GM23338 (cell line): ENCODE data around the gene C6orf47. TPM values are rescaled to one million over a fixed set of nuclear protein-coding genes. Genes with fewer than 3 reads are reported as not detected.

ENCODE experiments used
- ATAC-seq: fragments of 200-7000 bp; cut with Tn5 transposase; 3 replicates; pipeline ENCODE4 v1.9.1; 2020
- DNase-seq: peaks from one replicate; pipeline ENCODE4 v3.0.0-alpha.2; 2015; ENCODE audit warnings: low spot score
- H2AFZ ChIP-seq: fragments of 200-600 bp; sonication (generic); 2 replicates; pipeline ENCODE4 v1.8.0; 2016; ENCODE audit warnings: antibody characterized with exemption, mild to moderate bottlenecking, moderate library complexity
- H3F3A ChIP-seq: fragments of 200-600 bp; sonication (generic); replicated peaks from 2 replicates; pipeline ENCODE4 v1.8.0; 2017; ENCODE audit warnings: antibody characterized with exemption, mixed run types, low read depth
- H3K27ac ChIP-seq: fragments of 200-600 bp; sonication (generic); 2 replicates; pipeline ENCODE4 v1.6.1; 2016; ENCODE audit warnings: low read depth
- H3K27me3 ChIP-seq: fragments of 200-600 bp; sonication (generic); 2 replicates; pipeline ENCODE4 v1.8.0; 2016; ENCODE audit warnings: mild to moderate bottlenecking, mixed run types, moderate library complexity; ENCODE audit not compliant: insufficient read depth
- H3K36me3 ChIP-seq: fragments of 200-600 bp; sonication (generic); 2 replicates; pipeline ENCODE4 v1.8.0; 2016; ENCODE audit warnings: mild to moderate bottlenecking; ENCODE audit not compliant: insufficient read depth
- H3K4me1 ChIP-seq: fragments of 200-600 bp; sonication (generic); 2 replicates; pipeline ENCODE4 v1.8.0; 2016; ENCODE audit warnings: mild to moderate bottlenecking, moderate library complexity; ENCODE audit not compliant: insufficient read depth
- H3K4me2 ChIP-seq: fragments of 200-600 bp; sonication (generic); 2 replicates; pipeline ENCODE4 v1.7.1; 2017; ENCODE audit warnings: mixed run types
- H3K4me3 ChIP-seq: fragments of 200-600 bp; sonication (generic); 2 replicates; pipeline ENCODE4 v1.6.1; 2016; ENCODE audit warnings: mixed run types
- H3K79me2 ChIP-seq: fragments of 200-600 bp; sonication (generic); replicated peaks from 2 replicates; pipeline ENCODE4 v1.8.0; 2017; ENCODE audit warnings: mild to moderate bottlenecking; ENCODE audit not compliant: insufficient read depth
- H3K9me2 ChIP-seq: fragments of 200-600 bp; sonication (generic); 2 replicates; pipeline ENCODE4 v1.8.0; 2017; ENCODE audit not compliant: insufficient read depth
- H4K20me1 ChIP-seq: fragments of 200-600 bp; sonication (generic); replicated peaks from 2 replicates; pipeline ENCODE4 v1.8.0; 2017; ENCODE audit warnings: mild to moderate bottlenecking; ENCODE audit not compliant: insufficient read depth
- H3K27ac Mint-ChIP-seq: 2 replicates; pipeline ENCODE4 v1.8.0; 2020; ENCODE audit warnings: inconsistent platforms, mild to moderate bottlenecking, moderate library complexity, mixed read lengths
- H3K27me3 Mint-ChIP-seq: 3 replicates; pipeline ENCODE4 v1.8.0; 2022; ENCODE audit warnings: low read depth, mild to moderate bottlenecking, moderate library complexity, mixed read lengths, inconsistent platforms; ENCODE audit not compliant: insufficient read depth, poor library complexity
- H3K36me3 Mint-ChIP-seq: 3 replicates; pipeline ENCODE4 v1.8.0; 2021; ENCODE audit warnings: low read depth, mild to moderate bottlenecking, inconsistent platforms, moderate library complexity, mixed read lengths
- H3K4me1 Mint-ChIP-seq: 3 replicates; pipeline ENCODE4 v1.8.0; 2020; ENCODE audit warnings: mild to moderate bottlenecking, inconsistent platforms, mixed read lengths
- H3K4me3 Mint-ChIP-seq: 3 replicates; pipeline ENCODE4 v1.8.0; 2021; ENCODE audit warnings: moderate library complexity, mild to moderate bottlenecking, inconsistent platforms, mixed read lengths
- H3K9me3 Mint-ChIP-seq: 3 replicates; pipeline ENCODE4 v1.8.0; 2020; ENCODE audit warnings: moderate library complexity, mild to moderate bottlenecking, inconsistent platforms, mixed read lengths
- CREB1 ChIP-seq: fragments of 250-450 bp; sonication (Bioruptor Pico); IDR thresholded peaks from 2 replicates; pipeline ENCODE4 v1.5.0; 2020; ENCODE audit warnings: low read depth, mild to moderate bottlenecking, moderate library complexity
- EZH2 ChIP-seq: fragments of 200-600 bp; sonication (generic); IDR thresholded peaks from one replicate; pipeline ENCODE4 v1.8.0; 2017; ENCODE audit warnings: antibody characterized with exemption, mild to moderate bottlenecking, low read depth; ENCODE audit not compliant: unreplicated experiment
- EZH2phosphoT487 ChIP-seq: fragments of 200-600 bp; sonication (generic); IDR thresholded peaks from one replicate; pipeline ENCODE4 v1.8.1; 2018; ENCODE audit warnings: antibody characterized with exemption; ENCODE audit not compliant: unreplicated experiment
- JUNB ChIP-seq: IDR thresholded peaks from one replicate; pipeline ENCODE4 v1.6.1; 2016; ENCODE audit warnings: antibody characterized with exemption; ENCODE audit not compliant: unreplicated experiment
- NANOG ChIP-seq: IDR thresholded peaks from 2 replicates; pipeline ENCODE4 v1.6.1; 2016; ENCODE audit warnings: antibody characterized with exemption, borderline replicate concordance
- POLR2AphosphoS5 ChIP-seq: IDR thresholded peaks from 2 replicates; pipeline ENCODE4 v1.6.1; 2016; ENCODE audit warnings: antibody characterized with exemption, low read depth
- STAT1 ChIP-seq: IDR thresholded peaks from one replicate; pipeline ENCODE4 v1.6.1; 2016; ENCODE audit warnings: antibody characterized with exemption; ENCODE audit not compliant: unreplicated experiment
- ZNF114 ChIP-seq: fragments of 250-450 bp; sonication (Bioruptor Pico); IDR thresholded peaks from 2 replicates; pipeline ENCODE4 v1.5.0; 2020; ENCODE audit warnings: mild to moderate bottlenecking, moderate library complexity
- ZNF331 ChIP-seq: fragments of 250-450 bp; sonication (Bioruptor Pico); IDR thresholded peaks from 2 replicates; pipeline ENCODE4 v1.5.0; 2020; ENCODE audit warnings: low read depth, mild to moderate bottlenecking, moderate library complexity
- polyA plus RNA-seq: library from polyadenylated mRNA; unstranded; fragments of >200 nt; fragmentation: Nextera tagmentation; extraction: Ambion mirVana; gene quantifications from 2 replicates; pipeline ENCODE4 v1.2.1, GENCODE V29; 2016
- total RNA-seq: library from RNA; depleted of rRNA; stranded (reverse); fragments of >200 nt; shearing (Covaris generic); gene quantifications from 2 replicates; pipeline ENCODE4 v1.2.3, GENCODE V29; 2014
- TF ChIP-seq, protein P1 (sequence below): IDR thresholded peaks from one replicate; pipeline ENCODE4 v1.6.1; 2018; ENCODE audit warnings: antibody characterized with exemption; ENCODE audit not compliant: unreplicated experiment
- TF ChIP-seq, protein P2 (sequence below), 2 experiments: fragments of 200-600 bp in 1 of 2; sonication (generic) in 1 of 2; conservative IDR thresholded peaks; 2 replicates each; pipeline versions ENCODE4 v1.5.1 to v1.6.1; 2016 to 2017; ENCODE audit warnings: antibody characterized with exemption in 2 of 2, low read depth in 2 of 2, mild to moderate bottlenecking in 2 of 2, moderate library complexity in 1 of 2
- TF ChIP-seq, protein P3 (sequence below): fragments of 250-450 bp; sonication (Bioruptor Pico); IDR thresholded peaks from 2 replicates; pipeline ENCODE4 v1.5.0; 2020; ENCODE audit warnings: mild to moderate bottlenecking, moderate library complexity
- TF ChIP-seq, protein P4 (sequence below): IDR thresholded peaks from 2 replicates; pipeline ENCODE4 v1.6.1; 2016; ENCODE audit warnings: antibody characterized with exemption

Gene C6orf47
- total and polyA plus RNA-seq, 2 experiments from 2014 or later: 9.4 to 12.8 TPM

DNA sequence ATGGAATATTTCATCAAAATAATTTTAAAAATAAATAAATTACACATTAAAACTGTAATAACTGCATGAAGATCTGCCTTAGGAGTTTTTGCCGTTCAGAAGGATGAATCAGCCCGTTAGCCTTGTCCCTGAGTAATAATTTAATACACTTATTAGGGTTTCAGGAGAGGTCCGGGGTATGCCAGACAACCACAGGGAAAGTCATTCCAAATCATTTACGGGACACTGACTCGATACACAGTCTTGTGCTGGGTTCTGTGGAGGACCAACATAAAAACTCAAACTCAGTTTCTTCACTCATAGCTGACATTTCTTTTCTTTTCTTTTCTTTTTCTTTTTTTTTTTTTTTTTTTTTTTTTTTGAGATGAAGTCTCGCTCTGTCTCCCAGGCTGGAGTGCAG, 45.4 kb upstream of the C6orf47 start:
- H4K20me1 ChIP-seq: 0 out of 2 replicates have a peak, but pooled peaks cover 3% of the 10 kb centered on the region
- H3K4me1 ChIP-seq: peaks cover 5% of the 10 kb centered on the region; the same call in 1 of the 2 replicates
- H3K79me2 ChIP-seq: peaks cover 13% of the 10 kb centered on the region; the same call in 1 of the 2 replicates
- no peak overlapping the region for H3K4me2 ChIP-seq
- no peak overlapping the region for H3K4me3 Mint-ChIP-seq
- H2AFZ ChIP-seq: no peak overlapping the region
- peaks cover 14% of the 10 kb centered on the region for H3K27me3 Mint-ChIP-seq
- H3F3A ChIP-seq: peaks cover 3% of the 10 kb centered on the region; the same call in 1 of the 2 replicates
- H3K36me3 Mint-ChIP-seq: no peaks in the 10 kb centered on the region; the same call in 2 of the 3 replicates
- H3K4me3 ChIP-seq: no peak overlapping the region
- H3K27ac ChIP-seq: no peak overlapping the region
- no peaks in the 10 kb centered on the region for H3K9me3 Mint-ChIP-seq
- no peaks in the 10 kb centered on the region for H3K27me3 ChIP-seq
- TF ChIP-seq JUNB (no peak), NANOG (no peak), EZH2 (no peak), CREB1 (CRISPR knock-in tag) (no peak), EZH2phosphoT487 (no peak), ZNF114 (CRISPR knock-in tag) (no peak), POLR2AphosphoS5 (no peak), STAT1 (no peak), ZNF331 (CRISPR knock-in tag) (no peak)
- TF ChIP-seq, protein P1, sequence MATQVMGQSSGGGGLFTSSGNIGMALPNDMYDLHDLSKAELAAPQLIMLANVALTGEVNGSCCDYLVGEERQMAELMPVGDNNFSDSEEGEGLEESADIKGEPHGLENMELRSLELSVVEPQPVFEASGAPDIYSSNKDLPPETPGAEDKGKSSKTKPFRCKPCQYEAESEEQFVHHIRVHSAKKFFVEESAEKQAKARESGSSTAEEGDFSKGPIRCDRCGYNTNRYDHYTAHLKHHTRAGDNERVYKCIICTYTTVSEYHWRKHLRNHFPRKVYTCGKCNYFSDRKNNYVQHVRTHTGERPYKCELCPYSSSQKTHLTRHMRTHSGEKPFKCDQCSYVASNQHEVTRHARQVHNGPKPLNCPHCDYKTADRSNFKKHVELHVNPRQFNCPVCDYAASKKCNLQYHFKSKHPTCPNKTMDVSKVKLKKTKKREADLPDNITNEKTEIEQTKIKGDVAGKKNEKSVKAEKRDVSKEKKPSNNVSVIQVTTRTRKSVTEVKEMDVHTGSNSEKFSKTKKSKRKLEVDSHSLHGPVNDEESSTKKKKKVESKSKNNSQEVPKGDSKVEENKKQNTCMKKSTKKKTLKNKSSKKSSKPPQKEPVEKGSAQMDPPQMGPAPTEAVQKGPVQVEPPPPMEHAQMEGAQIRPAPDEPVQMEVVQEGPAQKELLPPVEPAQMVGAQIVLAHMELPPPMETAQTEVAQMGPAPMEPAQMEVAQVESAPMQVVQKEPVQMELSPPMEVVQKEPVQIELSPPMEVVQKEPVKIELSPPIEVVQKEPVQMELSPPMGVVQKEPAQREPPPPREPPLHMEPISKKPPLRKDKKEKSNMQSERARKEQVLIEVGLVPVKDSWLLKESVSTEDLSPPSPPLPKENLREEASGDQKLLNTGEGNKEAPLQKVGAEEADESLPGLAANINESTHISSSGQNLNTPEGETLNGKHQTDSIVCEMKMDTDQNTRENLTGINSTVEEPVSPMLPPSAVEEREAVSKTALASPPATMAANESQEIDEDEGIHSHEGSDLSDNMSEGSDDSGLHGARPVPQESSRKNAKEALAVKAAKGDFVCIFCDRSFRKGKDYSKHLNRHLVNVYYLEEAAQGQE: no peak
- TF ChIP-seq, protein P2, sequence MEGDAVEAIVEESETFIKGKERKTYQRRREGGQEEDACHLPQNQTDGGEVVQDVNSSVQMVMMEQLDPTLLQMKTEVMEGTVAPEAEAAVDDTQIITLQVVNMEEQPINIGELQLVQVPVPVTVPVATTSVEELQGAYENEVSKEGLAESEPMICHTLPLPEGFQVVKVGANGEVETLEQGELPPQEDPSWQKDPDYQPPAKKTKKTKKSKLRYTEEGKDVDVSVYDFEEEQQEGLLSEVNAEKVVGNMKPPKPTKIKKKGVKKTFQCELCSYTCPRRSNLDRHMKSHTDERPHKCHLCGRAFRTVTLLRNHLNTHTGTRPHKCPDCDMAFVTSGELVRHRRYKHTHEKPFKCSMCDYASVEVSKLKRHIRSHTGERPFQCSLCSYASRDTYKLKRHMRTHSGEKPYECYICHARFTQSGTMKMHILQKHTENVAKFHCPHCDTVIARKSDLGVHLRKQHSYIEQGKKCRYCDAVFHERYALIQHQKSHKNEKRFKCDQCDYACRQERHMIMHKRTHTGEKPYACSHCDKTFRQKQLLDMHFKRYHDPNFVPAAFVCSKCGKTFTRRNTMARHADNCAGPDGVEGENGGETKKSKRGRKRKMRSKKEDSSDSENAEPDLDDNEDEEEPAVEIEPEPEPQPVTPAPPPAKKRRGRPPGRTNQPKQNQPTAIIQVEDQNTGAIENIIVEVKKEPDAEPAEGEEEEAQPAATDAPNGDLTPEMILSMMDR (conservative IDR thresholded peaks at IDR 0.05; ENCODE audit: low read depth in 2 of 2): no peak
- TF ChIP-seq, protein P3, sequence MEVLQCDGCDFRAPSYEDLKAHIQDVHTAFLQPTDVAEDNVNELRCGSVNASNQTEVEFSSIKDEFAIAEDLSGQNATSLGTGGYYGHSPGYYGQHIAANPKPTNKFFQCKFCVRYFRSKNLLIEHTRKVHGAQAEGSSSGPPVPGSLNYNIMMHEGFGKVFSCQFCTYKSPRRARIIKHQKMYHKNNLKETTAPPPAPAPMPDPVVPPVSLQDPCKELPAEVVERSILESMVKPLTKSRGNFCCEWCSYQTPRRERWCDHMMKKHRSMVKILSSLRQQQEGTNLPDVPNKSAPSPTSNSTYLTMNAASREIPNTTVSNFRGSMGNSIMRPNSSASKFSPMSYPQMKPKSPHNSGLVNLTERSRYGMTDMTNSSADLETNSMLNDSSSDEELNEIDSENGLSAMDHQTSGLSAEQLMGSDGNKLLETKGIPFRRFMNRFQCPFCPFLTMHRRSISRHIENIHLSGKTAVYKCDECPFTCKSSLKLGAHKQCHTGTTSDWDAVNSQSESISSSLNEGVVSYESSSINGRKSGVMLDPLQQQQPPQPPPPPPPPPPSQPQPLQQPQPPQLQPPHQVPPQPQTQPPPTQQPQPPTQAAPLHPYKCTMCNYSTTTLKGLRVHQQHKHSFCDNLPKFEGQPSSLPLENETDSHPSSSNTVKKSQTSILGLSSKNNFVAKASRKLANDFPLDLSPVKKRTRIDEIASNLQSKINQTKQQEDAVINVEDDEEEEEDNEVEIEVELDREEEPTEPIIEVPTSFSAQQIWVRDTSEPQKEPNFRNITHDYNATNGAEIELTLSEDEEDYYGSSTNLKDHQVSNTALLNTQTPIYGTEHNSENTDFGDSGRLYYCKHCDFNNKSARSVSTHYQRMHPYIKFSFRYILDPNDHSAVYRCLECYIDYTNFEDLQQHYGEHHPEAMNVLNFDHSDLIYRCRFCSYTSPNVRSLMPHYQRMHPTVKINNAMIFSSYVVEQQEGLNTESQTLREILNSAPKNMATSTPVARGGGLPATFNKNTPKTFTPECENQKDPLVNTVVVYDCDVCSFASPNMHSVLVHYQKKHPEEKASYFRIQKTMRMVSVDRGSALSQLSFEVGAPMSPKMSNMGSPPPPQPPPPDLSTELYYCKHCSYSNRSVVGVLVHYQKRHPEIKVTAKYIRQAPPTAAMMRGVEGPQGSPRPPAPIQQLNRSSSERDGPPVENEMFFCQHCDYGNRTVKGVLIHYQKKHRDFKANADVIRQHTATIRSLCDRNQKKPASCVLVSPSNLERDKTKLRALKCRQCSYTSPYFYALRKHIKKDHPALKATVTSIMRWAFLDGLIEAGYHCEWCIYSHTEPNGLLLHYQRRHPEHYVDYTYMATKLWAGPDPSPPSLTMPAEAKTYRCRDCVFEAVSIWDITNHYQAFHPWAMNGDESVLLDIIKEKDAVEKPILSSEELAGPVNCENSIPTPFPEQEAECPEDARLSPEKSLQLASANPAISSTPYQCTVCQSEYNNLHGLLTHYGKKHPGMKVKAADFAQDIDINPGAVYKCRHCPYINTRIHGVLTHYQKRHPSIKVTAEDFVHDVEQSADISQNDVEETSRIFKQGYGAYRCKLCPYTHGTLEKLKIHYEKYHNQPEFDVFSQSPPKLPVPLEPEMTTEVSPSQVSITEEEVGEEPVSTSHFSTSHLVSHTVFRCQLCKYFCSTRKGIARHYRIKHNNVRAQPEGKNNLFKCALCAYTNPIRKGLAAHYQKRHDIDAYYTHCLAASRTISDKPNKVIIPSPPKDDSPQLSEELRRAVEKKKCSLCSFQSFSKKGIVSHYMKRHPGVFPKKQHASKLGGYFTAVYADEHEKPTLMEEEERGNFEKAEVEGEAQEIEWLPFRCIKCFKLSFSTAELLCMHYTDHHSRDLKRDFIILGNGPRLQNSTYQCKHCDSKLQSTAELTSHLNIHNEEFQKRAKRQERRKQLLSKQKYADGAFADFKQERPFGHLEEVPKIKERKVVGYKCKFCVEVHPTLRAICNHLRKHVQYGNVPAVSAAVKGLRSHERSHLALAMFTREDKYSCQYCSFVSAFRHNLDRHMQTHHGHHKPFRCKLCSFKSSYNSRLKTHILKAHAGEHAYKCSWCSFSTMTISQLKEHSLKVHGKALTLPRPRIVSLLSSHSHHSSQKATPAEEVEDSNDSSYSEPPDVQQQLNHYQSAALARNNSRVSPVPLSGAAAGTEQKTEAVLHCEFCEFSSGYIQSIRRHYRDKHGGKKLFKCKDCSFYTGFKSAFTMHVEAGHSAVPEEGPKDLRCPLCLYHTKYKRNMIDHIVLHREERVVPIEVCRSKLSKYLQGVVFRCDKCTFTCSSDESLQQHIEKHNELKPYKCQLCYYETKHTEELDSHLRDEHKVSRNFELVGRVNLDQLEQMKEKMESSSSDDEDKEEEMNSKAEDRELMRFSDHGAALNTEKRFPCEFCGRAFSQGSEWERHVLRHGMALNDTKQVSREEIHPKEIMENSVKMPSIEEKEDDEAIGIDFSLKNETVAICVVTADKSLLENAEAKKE (CRISPR knock-in tag): no peak
- TF ChIP-seq, protein P4, sequence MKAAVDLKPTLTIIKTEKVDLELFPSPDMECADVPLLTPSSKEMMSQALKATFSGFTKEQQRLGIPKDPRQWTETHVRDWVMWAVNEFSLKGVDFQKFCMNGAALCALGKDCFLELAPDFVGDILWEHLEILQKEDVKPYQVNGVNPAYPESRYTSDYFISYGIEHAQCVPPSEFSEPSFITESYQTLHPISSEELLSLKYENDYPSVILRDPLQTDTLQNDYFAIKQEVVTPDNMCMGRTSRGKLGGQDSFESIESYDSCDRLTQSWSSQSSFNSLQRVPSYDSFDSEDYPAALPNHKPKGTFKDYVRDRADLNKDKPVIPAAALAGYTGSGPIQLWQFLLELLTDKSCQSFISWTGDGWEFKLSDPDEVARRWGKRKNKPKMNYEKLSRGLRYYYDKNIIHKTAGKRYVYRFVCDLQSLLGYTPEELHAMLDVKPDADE: no peak
- H3K36me3 ChIP-seq: no peaks in the 10 kb centered on the region
- H3K4me1 Mint-ChIP-seq: peaks cover 13% of the 10 kb centered on the region
- ATAC-seq (no peak), DNase-seq (no peak)
- H3K27ac Mint-ChIP-seq: no peak overlapping the region
- no peaks in the 10 kb centered on the region for H3K9me2 ChIP-seq
